GM21360 (cell line): ENCODE data around the gene CEP250.
"Not testable (repeated sequence)": the region's sequence is repeated elsewhere in the genome, so short reads cannot be mapped to it uniquely, and the experiment has no call there.

Experiments used
- ATAC-seq: cut with Tn5 transposase; IDR thresholded peaks from one replicate; pipeline ENCODE4 v1.9.1; 2021; ENCODE audit warnings: mild to moderate bottlenecking, moderate library complexity; ENCODE audit not compliant: unreplicated experiment

CEP250 gene

DNA sequence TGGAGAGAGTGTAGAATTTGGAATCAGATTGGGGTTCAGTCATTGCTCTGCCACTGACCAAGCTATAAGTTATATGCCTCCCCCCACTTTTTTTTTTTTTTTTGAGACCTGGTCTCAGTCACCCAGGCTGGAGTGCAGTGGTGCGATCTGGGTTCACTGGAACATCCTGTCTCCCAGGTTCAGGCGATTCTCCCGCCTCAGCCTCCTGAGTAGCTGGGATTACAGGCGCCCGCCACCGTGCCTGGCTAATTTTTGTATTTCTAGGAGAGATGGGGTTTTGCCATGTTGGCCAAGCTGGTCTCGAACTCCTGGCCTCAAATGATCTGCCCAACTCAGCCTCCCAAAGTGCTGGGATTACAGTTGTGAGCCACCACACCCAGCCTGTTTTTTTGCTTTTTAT lies 1.3 kb downstream of the CEP250 start:
- ATAC-seq: not testable (repeated sequence)

DNA sequence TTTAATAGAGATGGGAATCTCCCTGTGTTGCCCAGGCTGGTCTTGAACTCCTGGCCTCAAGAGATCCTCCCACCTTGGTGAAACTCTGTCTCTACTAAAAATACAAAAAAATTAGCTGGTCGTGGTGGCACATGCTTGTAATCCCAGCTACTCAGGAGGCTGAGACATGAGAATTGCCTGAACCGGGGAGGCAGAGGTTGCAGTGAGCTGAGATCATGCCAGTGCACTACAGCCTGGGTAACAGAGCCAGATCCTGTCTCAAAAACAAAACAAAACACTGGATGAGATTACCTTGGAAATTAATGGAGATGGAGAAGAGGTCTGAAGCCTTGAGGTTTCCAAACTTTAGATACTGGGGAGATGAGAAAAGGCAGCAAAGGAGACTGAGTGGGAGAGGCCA lies 2.1 kb downstream of the CEP250 start:
- not testable (repeated sequence) for ATAC-seq

DNA sequence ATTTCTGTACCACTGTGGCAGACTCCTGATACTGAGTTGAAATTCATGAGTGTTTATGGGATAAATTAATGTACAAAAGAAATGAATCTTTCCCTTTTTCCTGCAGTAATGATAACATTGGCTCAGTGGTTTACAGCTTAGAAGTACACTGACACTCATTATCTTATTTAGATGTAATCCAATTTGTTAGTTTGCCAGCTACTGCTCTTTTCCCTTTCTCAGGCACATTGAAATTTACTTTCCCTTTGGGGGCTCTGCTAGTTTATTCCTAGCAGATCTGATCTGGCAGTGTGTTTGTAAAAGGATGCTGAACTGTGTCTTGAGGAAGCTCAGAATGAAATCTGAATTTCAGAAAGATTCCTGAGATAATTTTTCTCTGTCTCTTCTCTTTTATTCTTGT lies 3.0 kb downstream of the CEP250 start:
- no peak for ATAC-seq

DNA sequence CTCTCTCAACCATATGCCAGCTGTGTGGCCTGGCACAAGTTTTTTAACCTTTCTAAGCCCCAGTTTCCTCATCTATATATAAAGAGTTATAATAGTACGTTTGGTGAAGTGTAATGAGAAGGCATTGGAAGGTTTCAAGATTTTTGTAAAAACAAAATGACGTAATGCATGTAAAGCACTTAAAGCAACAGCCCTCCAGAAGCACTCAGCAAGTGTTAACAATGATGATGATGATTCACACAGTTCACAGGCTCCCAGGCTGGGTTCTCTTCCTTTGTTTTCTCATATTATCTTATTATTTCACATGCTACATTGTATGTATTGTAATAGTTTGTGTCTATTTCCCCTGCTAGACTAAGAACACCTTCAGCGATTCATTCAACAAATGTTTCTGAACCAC lies 6.2 kb downstream of the CEP250 start:
- no peak for ATAC-seq

DNA sequence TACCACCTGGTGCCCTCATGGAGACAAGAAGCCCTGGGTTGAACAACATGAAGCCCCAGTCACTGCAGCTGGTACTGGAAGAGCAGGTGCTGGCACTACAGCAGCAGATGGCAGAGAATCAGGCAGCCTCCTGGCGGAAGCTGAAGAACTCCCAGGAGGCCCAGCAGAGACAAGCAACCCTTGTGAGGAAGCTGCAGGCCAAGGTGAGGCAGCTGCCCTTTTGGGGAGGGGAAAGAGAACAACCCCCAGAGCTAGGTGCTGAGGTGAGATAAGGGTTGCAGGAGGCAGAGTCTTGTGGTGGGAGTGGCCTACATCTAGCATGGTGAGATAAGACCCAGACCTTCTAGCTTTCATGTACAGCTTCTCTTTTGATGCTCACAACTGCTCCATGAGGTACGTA lies 7.0 kb downstream of the CEP250 start:
- ATAC-seq: no peak

DNA sequence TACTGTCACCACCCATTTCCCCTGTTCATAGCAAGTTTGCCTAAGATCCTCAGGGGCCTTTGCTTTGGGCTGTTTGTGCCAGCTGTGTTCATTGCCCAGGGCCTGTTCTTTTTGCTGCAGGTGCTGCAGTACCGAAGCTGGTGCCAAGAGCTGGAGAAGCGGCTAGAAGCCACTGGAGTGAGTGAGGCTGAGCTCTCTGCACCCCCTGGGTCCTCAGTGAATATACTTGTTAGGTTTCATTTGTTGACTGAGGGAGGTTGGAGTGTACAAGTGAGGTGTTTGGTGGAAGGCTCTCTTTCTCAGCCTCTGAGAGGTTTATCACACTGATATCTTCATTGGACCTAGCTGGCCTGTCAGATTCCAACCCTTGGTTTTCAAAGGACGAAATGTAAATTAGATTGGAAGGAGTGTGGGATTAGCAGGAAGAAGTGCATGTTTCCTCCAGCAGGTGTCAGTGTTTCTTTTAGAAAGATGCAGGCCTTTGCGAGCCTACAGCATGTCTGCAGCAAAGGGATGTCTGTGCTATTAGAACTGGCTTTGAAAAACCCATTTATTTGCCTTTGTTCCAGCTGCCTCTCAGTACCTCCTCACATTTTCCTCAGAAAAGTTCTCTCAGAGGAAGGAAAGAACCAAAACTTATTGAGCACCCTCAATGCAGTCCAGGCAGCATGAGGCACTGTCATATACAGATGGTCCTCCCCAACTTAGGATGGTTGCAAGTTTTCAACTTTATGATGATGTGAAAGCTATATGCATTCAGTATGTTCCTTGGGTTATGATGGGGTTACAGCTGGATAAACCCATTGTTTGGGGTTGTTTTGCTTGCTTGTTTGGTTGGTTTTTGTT lies 8.3 kb downstream of the CEP250 start:
- ATAC-seq: no peak

DNA sequence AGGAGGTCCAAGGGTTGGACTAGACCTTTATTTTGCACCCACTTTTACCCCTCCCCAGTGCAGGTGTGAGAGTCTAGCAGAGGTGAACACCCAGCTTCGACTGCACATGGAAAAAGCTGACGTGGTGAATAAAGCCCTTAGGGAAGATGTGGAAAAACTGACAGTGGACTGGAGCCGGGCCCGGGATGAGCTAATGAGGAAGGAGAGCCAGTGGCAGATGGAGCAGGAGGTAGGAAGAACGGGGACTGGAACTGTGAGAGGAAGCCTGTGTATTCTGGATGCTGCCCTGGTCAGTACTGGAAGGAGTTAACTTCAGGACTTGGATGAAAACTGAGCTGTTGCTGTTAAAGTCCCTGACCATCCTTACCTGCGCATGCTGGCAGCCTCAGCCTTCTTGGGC lies 10.6 kb downstream of the CEP250 start:
- no peak for ATAC-seq

DNA sequence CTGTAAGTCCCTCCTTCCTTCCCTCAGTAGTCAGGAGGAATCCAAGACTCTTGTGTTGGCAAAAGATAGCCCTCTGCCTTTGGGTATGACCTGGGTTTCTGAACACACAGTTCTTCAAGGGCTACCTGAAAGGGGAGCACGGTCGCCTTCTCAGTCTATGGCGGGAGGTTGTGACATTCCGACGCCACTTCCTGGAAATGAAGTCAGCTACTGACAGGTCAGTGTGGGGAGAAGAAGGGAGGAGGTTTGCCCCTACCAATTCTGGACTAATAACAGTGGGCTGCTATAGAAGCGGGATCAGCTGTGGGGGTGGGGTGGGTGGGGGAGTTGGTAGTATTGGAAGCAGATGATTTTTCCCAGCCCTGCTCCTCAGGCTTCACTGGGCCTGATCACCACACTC lies 11.5 kb downstream of the CEP250 start:
- no peak for ATAC-seq

DNA sequence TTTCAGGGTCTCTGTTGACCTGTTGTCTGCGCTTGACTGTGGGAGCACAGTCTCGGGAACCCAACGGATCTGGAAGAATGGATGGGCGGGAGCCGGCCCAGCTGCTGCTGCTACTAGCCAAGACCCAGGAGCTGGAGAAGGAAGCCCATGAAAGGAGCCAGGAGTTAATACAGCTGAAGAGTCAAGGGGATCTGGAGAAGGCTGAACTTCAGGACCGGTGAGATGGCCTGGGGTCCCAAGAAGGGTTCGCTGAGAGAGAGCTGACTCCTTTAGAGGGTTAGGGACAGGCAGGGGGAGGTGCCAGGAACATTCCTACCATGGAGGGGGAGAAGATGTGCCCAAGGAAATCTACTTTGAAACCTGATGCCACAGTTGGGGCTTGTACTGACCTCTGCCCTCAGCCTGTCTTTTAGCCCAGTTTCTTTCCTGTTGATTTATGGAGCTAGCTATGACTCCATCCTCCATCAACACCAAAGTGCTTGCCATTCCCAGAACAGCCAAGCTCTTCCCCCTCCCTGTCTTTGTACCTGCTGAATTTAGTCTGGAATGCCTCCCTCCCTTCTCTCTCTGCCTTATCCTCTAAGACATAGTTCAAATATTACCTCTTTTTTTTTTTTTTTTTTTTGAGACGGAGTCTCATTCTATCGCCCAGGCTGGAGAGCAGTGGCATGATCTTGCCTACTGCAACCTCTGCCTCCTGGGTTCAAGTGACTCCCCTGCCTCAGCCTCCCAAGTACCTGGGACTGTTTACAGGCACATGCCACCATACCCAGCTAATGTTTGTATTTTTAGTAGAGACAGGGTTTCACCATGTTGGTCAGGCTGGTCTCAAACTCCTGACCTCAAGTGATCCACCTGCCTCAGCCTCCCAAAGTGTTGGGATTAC lies 12.2 kb downstream of the CEP250 start:
- ATAC-seq: no peak

DNA sequence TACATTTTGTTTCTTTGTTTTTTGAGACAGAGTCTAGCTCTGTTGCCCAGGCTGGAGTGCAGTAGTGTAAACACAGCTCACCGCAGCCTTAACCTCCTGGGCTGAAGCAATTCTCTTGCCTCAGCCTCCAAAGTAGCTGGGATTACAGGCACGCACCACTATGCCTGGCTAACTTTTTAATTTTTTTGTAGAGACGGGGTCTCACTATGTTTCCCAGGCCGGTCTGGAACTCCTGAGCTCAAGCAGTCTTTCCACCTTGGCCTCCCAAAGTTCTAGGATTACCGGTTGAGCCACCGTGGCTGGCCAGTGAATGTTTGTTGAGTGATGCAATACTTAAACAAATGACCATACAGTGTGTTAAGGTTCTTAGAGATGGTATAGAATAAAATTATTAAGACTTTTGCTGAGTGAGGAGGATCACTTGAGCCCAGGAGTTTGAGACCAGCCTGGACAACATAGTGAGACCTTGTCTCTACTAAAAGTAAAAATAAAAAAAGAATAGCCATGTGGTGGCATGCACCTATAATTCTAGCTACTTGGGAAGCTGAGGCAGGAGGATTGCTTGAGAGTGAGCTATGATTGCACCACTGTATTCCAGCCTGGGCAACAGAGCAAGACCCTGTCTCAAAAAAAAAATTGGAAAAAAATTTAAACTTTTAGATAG lies 13.4 kb downstream of the CEP250 start:
- no peak for ATAC-seq

DNA sequence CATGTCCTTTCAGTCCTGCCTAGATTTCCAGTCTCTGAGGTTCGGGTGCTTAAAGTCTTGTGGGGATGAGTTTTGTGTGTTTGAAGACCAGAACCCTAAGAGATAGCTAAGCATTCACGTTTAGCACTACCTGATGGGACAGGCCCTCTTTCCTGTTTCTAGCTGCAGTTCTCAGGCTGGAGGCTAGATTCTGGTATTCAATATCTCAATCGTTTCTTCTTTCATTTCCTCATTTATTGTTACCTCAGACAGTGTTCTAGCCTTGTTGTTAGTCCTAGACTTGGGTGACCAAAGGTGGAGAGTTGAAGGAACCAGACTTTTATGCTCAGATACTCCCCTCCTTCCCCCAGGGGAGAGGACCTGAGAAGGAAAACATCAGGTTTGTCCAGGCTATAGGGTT lies 16.8 kb downstream of the CEP250 start:
- ATAC-seq: no peak

DNA sequence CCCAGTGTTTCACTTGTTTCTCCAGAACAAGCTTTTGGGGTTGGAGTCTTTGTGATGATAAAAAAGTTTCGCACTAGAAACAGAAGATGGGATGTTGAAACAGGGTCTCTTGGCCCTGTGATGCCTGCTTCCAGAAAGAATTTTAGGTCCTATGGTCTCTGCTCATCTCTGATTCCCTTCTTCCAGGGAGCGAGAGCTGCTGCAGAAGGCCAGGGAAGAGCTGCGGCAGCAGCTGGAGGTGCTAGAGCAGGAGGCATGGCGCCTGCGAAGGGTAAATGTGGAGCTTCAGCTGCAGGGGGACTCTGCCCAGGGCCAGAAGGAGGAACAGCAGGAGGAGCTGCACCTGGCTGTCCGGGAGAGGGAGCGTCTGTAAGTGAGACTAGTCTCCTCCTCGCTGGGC lies 18.3 kb downstream of the CEP250 start:
- ATAC-seq: no peak

DNA sequence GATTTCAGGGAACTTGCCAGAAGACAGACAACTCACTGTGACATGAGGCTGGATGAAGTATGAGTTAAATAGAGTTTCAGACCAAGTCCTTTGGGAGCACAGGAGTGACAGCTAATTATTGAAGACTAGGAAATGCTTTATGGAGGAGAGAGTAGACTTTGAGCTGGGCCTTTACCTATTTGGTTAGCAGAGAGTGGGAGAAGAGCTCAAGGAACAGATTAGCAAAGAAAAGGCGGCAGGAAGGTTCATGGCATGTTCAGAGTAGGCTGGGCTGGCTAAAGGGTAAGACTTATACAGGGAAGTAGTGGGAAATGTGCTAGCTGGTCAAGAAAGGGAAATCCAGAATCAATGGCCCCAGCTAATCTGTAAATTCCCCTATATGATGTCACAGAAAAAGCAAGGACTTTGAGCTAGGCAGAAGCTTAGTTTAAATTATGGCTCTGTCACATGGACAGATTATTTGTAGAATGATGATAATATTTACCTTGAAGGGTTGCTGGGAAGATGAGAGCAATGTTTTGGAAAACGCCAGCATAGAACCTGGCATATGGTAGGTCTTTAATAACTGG lies 19.0 kb downstream of the CEP250 start:
- no peak for ATAC-seq

DNA sequence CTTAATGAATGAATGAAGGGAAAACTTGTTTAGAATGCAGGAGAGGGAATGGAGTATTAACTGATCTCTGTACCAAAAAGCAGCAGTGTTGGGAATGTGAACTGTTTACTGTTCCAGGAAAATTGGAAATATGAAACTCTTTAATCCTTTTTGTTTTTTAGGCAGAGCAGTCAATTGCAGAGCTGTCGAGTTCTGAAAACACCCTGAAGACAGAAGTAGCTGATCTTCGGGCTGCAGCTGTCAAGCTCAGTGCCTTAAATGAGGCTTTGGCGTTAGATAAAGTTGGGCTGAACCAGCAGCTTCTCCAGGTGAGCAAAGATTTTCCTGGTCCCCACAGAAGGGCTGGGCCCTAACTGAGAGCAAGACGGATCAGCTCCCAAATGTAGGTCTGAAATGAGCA lies 20.9 kb downstream of the CEP250 start:
- no peak for ATAC-seq

DNA sequence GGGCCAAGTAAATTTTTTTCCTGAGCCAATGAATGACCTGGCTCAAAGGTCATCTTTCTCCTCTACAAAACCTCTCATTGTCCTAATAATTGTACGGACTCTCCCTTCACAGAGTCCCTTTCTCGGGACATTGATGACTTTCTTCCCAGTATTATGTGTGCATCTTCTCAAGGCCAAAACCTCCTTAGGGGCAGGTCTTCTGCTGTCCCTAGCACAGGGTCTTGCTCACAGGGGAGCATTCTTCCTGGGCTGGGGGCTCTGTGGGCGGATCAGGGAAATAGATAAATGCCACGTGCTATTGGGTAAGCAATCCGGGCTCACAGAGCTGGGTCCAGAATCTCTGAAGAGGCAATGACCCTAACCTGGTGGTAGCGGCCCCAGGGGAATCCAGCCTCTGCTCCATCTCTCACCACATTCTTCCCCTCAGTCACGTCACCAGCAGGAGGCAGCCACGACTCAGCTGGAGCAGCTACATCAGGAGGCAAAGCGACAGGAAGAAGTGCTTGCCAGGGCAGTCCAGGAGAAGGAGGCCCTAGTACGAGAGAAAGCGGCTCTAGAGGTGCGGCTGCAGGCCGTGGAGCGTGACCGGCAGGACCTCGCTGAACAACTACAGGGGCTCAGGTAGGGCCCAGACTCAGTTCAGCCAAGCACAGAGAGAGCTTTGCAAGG lies 23.5 kb downstream of the CEP250 start:
- no peak for ATAC-seq

DNA sequence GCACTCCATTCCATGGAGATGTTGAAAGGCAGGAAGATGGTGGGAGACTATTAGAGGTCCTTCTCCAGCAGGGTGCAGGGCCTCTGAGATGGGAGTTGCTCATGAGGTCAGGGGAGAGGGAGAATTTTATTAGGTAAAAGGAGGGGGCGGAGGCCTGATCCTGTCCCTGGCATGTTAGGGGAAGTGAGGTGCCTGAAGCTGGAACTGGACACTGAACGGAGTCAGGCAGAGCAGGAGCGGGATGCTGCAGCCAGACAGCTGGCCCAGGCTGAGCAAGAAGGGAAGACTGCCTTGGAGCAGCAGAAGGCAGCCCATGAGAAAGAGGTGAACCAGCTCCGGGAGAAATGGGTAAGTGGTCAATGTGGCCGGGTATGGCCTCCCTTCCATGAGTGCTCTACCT lies 24.4 kb downstream of the CEP250 start:
- no peak for ATAC-seq

DNA sequence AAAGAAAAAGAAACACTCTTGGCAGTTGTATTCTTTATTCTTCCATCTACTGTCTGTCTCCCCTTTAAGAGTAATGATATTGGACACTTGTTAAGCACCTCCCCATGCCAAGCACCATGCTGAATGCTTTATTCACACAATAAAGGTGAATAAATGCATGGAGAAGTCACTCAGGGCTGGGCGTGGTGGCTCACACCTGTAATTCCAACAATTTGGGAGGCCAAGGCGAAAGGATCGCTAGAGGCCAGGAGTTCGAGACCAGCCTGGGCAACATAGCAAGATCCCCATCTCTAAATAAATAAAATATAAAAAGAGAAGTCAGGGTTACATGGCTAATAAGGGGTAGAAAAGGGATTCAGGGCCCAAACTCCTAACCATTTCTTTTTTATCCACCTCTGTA lies 32.1 kb downstream of the CEP250 start:
- ATAC-seq: no peak

DNA sequence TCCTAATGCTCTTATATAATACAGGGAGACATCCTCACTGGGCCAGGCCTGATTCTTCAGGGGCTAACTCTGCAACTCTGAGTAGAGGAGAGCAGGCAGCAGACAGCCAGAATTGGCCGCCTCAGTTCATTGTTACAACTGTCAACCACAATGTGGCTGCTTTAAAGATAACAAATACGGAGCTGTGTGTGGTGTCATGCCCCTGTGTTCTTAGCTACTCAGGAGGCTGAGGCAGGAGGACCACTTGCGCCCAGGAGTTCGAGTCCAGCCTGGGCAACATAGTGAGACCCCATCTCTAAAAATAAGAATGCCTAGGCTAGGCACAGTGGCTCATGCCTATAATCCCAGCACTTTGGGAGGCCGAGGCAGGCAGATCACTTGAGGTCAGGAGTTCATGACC lies 34.3 kb downstream of the CEP250 start:
- no peak for ATAC-seq

DNA sequence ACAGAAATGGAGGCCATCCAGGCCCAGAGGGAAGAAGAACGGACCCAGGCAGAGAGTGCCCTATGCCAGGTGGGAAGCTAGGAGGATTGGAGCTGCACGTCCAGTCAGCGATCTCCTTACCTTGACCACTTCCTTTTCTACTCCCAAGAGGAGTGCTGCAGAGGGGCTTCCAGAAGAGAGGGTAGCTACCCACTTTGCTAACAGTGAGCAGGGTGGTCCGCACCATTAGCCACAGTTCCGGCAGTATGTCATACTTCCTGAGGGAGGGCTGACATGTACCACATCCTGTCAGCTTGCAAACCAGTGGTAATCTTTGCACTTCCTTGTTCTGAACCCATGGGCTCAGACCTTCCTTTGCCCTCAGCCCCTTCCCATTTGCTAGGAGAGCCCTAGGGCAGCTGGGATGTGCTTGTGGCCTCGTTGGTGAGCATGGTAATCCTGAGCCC lies 35.4 kb downstream of the CEP250 start:
- ATAC-seq: peak; percentile 91

DNA sequence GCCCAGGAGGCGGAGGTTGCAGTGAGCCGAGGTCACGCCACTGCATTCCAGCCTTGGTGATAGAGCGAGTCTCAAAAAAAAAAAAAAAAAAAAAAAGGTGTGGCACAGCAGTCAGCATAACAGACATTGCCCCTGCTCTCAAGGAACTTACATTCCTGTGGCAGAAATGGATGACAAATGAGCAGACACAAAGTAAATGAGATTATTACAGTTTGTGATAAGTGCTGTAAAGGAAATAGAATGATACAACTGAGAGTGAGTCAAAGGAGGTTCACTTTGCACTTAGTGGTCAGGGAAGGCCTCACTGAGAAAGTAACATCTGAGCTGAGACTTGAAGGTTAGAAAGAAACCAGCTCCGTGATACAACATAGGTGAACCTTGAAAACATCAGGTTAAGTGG lies 36.4 kb downstream of the CEP250 start:
- ATAC-seq: no peak

DNA sequence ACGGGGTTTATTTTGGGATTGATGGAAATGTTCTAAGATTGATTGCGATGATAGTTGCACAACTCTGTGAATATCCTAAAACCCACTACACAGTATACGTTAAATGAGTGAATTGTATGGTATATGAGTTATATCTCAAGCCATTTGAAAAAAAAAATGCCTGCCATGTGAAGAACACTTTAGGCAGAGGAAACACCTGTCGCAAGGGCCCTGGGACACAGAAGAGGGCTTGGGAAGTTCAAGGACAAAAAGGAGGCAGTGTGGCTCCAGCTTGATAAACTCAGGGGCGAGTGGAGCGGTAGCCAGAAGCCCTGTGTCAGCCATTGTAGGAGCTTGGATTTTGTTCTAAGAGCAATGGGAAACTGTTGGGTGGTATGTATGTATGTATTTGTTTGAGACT lies 37.0 kb downstream of the CEP250 start:
- no peak for ATAC-seq
